ENCODE measurements around the gene CERS4. TPM values are rescaled to one million over a fixed set of nuclear protein-coding genes. Genes with fewer than 3 reads are reported as not detected.
A peak's percentile ranks its signal among the peaks of the same experiment; 100 is the strongest.
"Not testable (repeated sequence)": the region's sequence is repeated elsewhere in the genome, so short reads cannot be mapped to it uniquely, and the experiment has no call there.

CERS4 gene
- total RNA-seq, 2 experiments from 2014 or later = 20.3 to 28.2 TPM

GRCh38 chr19:8203288-8204120, 5.7 kb upstream of the CERS4 start:
- ATAC-seq; H3K27ac Mint-ChIP-seq; DNase-seq; H3K36me3 Mint-ChIP-seq; H3K27me3 Mint-ChIP-seq; H3K4me1 Mint-ChIP-seq; H3K9me3 Mint-ChIP-seq (ENCODE audit: low read depth); H3K4me3 Mint-ChIP-seq: not testable (repeated sequence)
- CTCF ChIA-PET = interaction anchor here (1.2 to 5.6 kb wide), 3 partner anchors 9 to 26 kb away, joined by 3 to 19 read pairs (median 3); no protein-coding TSS in a partner anchor

DNA sequence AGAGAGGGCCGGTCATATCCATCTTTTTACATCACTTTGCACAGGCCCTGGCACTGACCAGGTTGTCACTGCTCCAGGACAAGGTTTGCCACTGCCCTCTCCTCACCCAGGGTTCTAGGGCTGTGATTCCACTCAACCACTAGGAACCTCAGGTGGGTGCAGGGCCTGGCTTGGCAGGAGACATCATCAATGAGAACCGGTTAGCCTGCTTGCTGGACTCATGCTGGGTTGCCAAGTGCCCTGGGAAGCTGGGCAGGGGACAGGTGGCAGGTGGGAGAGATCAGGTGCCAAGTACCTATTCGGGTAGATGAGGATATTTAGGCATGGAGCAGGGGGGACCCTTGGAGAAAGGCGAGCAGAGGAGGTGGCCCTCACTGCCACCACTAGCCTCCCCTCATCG, 4.2 kb upstream of the CERS4 start:
- Mint-ChIP-seq H3K4me1 (peaks cover 9% of the 10 kb centered on the region), H3K9me3 (ENCODE audit: low read depth) (no peaks in the 10 kb centered on the region), H3K36me3 (no peaks in the 10 kb centered on the region), H3K4me3 (no peak overlapping the region), H3K27me3 (peaks cover 10% of the 10 kb centered on the region), H3K27ac (no peak overlapping the region)
- DNase-seq = no peak
- CTCF ChIA-PET = interaction anchor here (0.9 to 5.6 kb wide), 3 partner anchors 8 to 46 kb away, joined by 3 to 19 read pairs (median 3); no protein-coding TSS in a partner anchor
- no peak for ATAC-seq

DNA sequence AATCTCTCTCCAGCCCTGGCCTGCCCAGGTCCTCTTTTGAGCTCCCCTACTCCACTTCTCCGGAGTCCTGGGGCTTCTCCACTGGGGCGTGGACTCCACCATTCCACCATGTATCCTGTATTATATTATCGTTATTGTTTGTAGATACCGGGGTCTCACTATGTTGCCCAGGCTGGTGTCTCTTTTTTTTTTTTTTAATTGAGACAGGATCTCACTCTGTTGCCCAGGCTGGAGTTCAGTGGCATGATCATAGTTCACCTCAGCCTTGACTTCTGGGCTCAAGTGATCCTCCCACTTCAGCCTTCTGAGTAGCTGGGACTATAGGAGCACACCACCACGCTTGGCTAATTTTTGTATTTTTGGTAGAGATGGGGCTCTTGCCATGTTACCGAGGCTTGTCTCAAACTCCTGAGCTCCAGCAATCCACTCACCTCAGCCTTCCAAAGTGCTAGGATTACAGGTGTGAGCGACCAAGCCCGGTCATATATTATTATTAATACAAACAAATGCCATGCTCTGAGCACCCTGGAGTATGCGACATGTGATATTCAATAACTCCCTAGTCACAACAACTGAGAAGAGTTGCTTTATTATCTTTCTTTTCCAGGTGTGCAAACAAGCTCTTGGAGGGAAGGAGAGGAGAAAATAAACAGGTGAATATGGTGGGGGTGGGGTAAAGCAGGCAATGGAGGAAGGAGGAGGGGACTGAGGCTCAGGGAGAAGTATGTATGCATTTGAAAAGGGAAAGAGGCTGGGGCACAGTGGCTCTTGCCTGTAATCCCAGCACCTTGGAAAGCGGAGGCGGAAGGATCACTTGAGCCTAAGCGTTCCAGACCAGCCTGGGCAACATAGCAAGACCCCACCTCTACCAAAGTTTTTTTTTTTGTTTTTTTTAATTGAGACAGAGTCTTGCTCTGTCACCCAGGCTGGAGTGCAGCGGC, 2.8 kb upstream of the CERS4 start:
- H3K27ac Mint-ChIP-seq = no peak overlapping the region
- H3K4me1 Mint-ChIP-seq = peaks cover 16% of the 10 kb centered on the region
- CTCF ChIA-PET = interaction anchor here (0.6 to 5.6 kb wide), 4 partner anchors 9 to 143 kb away, joined by 3 to 19 read pairs (median 3); no protein-coding TSS in a partner anchor
- peaks cover 4% of the 10 kb centered on the region for H3K27me3 Mint-ChIP-seq
- no peak for ATAC-seq
- no peaks in the 10 kb centered on the region for H3K9me3 Mint-ChIP-seq (ENCODE audit: low read depth)
- no peaks in the 10 kb centered on the region for H3K36me3 Mint-ChIP-seq
- no peak overlapping the region for H3K4me3 Mint-ChIP-seq
- no peak for DNase-seq

DNA sequence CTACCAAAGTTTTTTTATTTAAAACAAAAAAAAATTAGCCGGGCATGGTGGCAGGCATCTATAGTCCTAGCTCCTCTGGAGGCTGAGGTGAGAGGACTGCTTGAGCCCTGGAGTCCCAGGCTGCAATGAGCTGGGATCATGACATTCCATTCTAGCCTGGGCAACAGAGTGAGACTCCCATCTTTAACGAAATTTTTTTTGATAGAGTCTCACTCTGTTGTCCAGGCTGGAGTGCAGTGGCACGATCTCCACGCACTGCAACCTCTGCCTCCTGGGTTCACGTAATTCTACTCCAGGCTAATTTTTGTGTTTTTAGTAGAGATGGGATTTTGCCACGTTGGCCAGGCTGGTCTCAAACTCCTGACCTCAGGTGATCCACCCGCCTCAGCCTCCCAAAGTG, 1.8 kb upstream of the CERS4 start:
- CTCF ChIA-PET = interaction anchor here (0.6 to 5.6 kb wide), 2 partner anchors 13 to 1830 kb away, joined by 3 to 19 read pairs; no protein-coding TSS in a partner anchor
- peaks cover 19% of the 10 kb centered on the region for H3K4me1 Mint-ChIP-seq
- not testable (repeated sequence) for DNase-seq; ATAC-seq; H3K9me3 Mint-ChIP-seq (ENCODE audit: low read depth); H3K4me3 Mint-ChIP-seq; H3K27ac Mint-ChIP-seq; H3K36me3 Mint-ChIP-seq; H3K27me3 Mint-ChIP-seq

- Mint-ChIP-seq H3K27ac (peak overlapping the region; percentile 34), H3K9me3 (ENCODE audit: low read depth) (no peaks in the 10 kb centered on the region), H3K4me1 (peaks cover 20% of the 10 kb centered on the region), H3K36me3 (peaks cover 2% of the 10 kb centered on the region), H3K4me3 (peak overlapping the region; percentile 69), H3K27me3 (peaks cover under 1% of the 10 kb centered on the region)
- DNase-seq (no peak), ATAC-seq (peak; percentile 5)
- CTCF ChIA-PET = interaction anchor here (1.1 to 5.6 kb wide), 2 partner anchors 14 kb away, joined by 4 to 19 read pairs; no protein-coding TSS in a partner anchor
Measured at GRCh38 chr19:8208119-8208921, 850 bp upstream of the CERS4 start.

DNA sequence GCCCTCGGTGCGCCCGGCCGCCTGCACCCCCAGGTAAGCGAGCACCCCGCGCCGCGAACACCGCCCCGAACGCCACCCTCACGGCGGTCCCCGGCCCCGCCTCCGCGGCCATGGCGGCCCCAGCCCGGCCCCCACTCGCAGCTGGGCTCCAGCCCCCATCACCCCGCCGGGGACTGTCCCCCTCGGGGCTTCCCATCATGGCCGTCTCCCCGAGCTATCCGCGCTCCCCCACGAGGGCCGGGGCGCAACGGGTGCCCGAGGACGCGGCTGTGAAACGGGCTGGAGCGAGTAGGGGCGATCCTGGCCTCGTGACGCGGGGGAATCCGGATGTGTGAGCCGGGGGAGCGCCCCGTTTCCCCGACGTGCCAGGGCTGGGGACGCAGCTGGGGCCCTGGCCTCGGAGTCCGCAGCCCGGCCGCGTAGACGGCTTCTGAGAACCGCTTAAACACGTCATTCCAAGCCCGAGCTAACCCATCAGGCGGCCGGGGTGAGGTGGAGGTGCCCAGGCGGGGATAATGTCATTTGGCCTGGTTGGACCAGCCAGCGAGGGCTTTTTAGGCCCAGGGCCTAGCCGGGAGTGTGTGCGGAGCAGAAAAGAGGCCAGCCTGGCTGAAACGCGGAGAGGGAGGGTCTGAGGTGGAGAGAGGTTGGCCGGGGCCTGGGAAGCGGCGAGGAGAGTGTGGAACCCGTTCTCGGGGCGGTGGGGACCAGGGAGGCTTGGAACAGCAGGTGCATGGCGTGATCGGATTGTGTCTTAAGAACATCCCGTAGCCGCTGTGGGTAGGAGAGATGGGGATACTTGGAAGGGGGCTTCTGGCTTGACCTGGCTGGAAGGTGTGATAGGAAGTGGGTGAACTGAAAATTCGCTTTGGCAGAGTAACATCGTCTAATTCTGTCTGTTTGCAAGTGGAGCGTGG, 550 bp downstream of the CERS4 start:
- Mint-ChIP-seq H3K9me3 (ENCODE audit: low read depth) (no peaks in the 10 kb centered on the region), H3K27ac (peak overlapping the region; percentile 89), H3K27me3 (no peaks in the 10 kb centered on the region), H3K4me1 (peaks cover 16% of the 10 kb centered on the region), H3K36me3 (peaks cover 2% of the 10 kb centered on the region), H3K4me3 (peak overlapping the region; percentile 82)
- peak; percentile 85 for ATAC-seq
- CTCF ChIA-PET = interaction anchor here (0.6 to 1.3 kb wide), 8 partner anchors 15 to 265 kb away, joined by 3 to 5 read pairs (median 4); no protein-coding TSS in a partner anchor
- DNase-seq = peak; percentile 82

GRCh38 chr19:8210421-8211101, 1.4 kb downstream of the CERS4 start:
- Mint-ChIP-seq H3K36me3 (peaks cover 2% of the 10 kb centered on the region), H3K27me3 (no peaks in the 10 kb centered on the region), H3K4me1 (peaks cover 16% of the 10 kb centered on the region), H3K27ac (peak overlapping the region; percentile 89), H3K4me3 (peak overlapping the region; percentile 82), H3K9me3 (ENCODE audit: low read depth) (no peaks in the 10 kb centered on the region)
- ATAC-seq (no peak), DNase-seq (no peak)
- CTCF ChIA-PET = interaction anchor here (0.9 to 1.4 kb wide), 6 partner anchors 16 to 208 kb away, joined by 3 to 5 read pairs (median 4); no protein-coding TSS in a partner anchor

GRCh38 chr19:8212212-8212611, 3.0 kb downstream of the CERS4 start:
- H3K36me3 Mint-ChIP-seq = peaks cover 2% of the 10 kb centered on the region
- CTCF ChIA-PET = interaction anchor here (0.6 to 1.3 kb wide), 4 partner anchors 15 to 644 kb away, joined by 3 to 4 read pairs (median 3); partner anchors contain the start of gene TIMM44
- no peaks in the 10 kb centered on the region for H3K27me3 Mint-ChIP-seq
- no peak overlapping the region for H3K27ac Mint-ChIP-seq
- no peak for ATAC-seq
- H3K4me1 Mint-ChIP-seq = peaks cover 16% of the 10 kb centered on the region
- no peak for DNase-seq
- no peaks in the 10 kb centered on the region for H3K9me3 Mint-ChIP-seq (ENCODE audit: low read depth)
- no peak overlapping the region for H3K4me3 Mint-ChIP-seq

DNA sequence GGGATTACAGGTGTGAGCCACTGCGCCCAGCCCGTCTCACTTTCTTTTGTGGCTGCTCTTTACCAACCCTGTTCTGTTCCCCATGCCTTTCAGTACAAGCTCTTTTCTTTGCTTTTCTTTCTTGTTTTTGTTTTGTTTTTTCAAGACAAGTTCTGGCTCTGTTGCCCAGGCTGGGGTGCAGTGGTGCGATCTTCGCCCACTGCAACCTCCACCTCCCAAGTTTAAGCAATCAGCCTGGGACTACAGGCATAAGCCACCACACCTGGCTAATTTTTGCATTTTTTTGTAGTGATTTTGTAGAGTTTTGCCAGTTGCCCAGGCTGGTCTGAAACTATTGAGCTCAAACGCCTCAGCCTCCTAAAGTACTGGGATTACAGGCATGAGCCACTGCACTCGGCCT, 3.7 kb downstream of the CERS4 start:
- Mint-ChIP-seq H3K9me3 (ENCODE audit: low read depth) (no peaks in the 10 kb centered on the region), H3K4me3 (no peak overlapping the region), H3K36me3 (peaks cover 2% of the 10 kb centered on the region), H3K4me1 (peaks cover 16% of the 10 kb centered on the region), H3K27me3 (no peaks in the 10 kb centered on the region), H3K27ac (no peak overlapping the region)
- no peak for ATAC-seq
- DNase-seq = no peak
- CTCF ChIA-PET = interaction anchor here (0.6 to 1.4 kb wide), 7 partner anchors 9 to 645 kb away, joined by 3 to 5 read pairs (median 3); partner anchors contain the start of gene TIMM44

- no peak overlapping the region for H3K27ac Mint-ChIP-seq
- ATAC-seq (no peak), DNase-seq (no peak)
- H3K27me3 Mint-ChIP-seq = no peaks in the 10 kb centered on the region
- no peak overlapping the region for H3K4me3 Mint-ChIP-seq
- H3K9me3 Mint-ChIP-seq (ENCODE audit: low read depth) = no peaks in the 10 kb centered on the region
- H3K36me3 Mint-ChIP-seq = peaks cover 2% of the 10 kb centered on the region
- H3K4me1 Mint-ChIP-seq = peaks cover 14% of the 10 kb centered on the region
- CTCF ChIA-PET = interaction anchor here (1.0 to 1.4 kb wide), 2 partner anchors 10 to 55 kb away, joined by 3 to 5 read pairs; no protein-coding TSS in a partner anchor
Measured at GRCh38 chr19:8213827-8214672, 4.9 kb downstream of the CERS4 start.
